Measurements from ENCODE around the gene RSPRY1. TPM values are rescaled to one million over a fixed set of nuclear protein-coding genes. Genes with fewer than 3 reads are reported as not detected.

Gene RSPRY1
- total RNA-seq, 1 donor from 2014 or later: 38.9 TPM

GRCh38 chr16:57145046-57146021 is 40.8 kb upstream of the RSPRY1 start:
- no peak overlapping the region for H3K27ac Mint-ChIP-seq (ENCODE audit: unreplicated experiment)
- no peaks in the 10 kb centered on the region for H3K9me3 Mint-ChIP-seq (ENCODE audit: low read depth)
- no peak for DNase-seq (ENCODE audit: low spot score)
- no peak overlapping the region for H3K4me3 Mint-ChIP-seq (ENCODE audit: unreplicated experiment)
- H3K4me1 Mint-ChIP-seq (ENCODE audit: low read depth): peaks cover 13% of the 10 kb centered on the region
- peaks cover 1% of the 10 kb centered on the region for H3K36me3 Mint-ChIP-seq (ENCODE audit: low read depth)
- no peaks in the 10 kb centered on the region for H3K27me3 Mint-ChIP-seq (ENCODE audit: low read depth)
- TF ChIP-seq, protein P1, sequence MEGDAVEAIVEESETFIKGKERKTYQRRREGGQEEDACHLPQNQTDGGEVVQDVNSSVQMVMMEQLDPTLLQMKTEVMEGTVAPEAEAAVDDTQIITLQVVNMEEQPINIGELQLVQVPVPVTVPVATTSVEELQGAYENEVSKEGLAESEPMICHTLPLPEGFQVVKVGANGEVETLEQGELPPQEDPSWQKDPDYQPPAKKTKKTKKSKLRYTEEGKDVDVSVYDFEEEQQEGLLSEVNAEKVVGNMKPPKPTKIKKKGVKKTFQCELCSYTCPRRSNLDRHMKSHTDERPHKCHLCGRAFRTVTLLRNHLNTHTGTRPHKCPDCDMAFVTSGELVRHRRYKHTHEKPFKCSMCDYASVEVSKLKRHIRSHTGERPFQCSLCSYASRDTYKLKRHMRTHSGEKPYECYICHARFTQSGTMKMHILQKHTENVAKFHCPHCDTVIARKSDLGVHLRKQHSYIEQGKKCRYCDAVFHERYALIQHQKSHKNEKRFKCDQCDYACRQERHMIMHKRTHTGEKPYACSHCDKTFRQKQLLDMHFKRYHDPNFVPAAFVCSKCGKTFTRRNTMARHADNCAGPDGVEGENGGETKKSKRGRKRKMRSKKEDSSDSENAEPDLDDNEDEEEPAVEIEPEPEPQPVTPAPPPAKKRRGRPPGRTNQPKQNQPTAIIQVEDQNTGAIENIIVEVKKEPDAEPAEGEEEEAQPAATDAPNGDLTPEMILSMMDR (IDR thresholded peaks at IDR 0.05): no peak

DNA sequence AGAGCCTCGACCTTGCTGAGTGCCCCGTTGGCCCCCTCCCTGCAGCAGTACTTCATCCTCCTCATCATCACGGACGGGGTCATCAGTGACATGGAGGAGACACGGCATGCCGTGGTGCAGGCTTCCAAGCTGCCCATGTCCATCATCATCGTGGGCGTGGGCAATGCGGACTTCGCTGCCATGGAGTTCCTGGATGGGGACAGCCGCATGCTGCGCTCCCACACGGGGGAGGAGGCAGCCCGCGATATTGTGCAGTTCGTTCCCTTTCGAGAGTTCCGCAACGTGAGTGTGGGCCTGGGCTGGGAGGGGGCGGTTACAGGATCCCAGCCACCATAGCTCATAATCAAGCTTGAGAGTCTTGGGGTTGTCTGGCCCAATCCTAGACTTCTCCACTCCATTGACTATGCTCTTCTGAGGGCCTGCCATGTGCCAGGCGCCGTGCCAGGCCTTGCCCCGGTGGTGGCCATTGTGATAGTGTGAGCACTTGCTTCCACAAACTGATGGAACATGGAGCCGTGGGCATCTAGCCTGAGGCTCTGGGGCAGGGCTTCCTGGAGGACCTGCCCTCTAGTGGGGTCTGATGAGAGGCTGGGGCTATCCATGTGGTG is 40.0 kb upstream of the RSPRY1 start:
- DNase-seq (ENCODE audit: low spot score): no peak

DNA sequence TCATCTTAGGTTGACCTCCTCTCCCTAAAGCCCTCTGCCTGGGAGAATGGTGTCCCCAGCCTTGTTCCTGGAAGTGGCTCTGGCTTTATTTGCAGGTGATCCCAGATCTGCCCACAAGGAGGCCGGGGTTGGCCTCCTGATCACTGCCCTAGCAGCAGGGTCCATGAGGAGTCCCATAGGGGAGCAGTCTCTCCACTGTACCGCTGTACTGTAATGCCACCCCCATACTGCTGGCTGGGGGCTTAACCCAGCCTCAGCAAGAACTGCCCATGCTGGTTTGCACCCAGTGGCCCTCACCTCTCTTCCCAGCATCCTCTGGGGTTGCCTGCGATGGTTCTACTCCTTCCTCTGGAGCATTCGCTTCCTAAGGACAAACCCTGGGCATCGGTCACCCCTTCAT is 39.4 kb upstream of the RSPRY1 start:
- no peak for DNase-seq (ENCODE audit: low spot score)
- no peak overlapping the region for H3K27ac Mint-ChIP-seq (ENCODE audit: unreplicated experiment)
- TF ChIP-seq, protein P1 (IDR thresholded peaks at IDR 0.05): peak; percentile 46
- H3K9me3 Mint-ChIP-seq (ENCODE audit: low read depth): no peaks in the 10 kb centered on the region
- H3K36me3 Mint-ChIP-seq (ENCODE audit: low read depth): peaks cover 1% of the 10 kb centered on the region
- no peak overlapping the region for H3K4me3 Mint-ChIP-seq (ENCODE audit: unreplicated experiment)
- H3K4me1 Mint-ChIP-seq (ENCODE audit: low read depth): peaks cover 20% of the 10 kb centered on the region
- no peaks in the 10 kb centered on the region for H3K27me3 Mint-ChIP-seq (ENCODE audit: low read depth)

More for the DNA sequence above, 40.0 kb upstream of the RSPRY1 start:
- TF ChIP-seq, protein P1 (IDR thresholded peaks at IDR 0.05): no peak
- Mint-ChIP-seq H3K4me3 (ENCODE audit: unreplicated experiment) (no peak overlapping the region), H3K9me3 (ENCODE audit: low read depth) (no peaks in the 10 kb centered on the region), H3K27me3 (ENCODE audit: low read depth) (no peaks in the 10 kb centered on the region), H3K27ac (ENCODE audit: unreplicated experiment) (no peak overlapping the region), H3K4me1 (ENCODE audit: low read depth) (peaks cover 18% of the 10 kb centered on the region), H3K36me3 (ENCODE audit: low read depth) (peaks cover 1% of the 10 kb centered on the region)

- Mint-ChIP-seq H3K27ac (ENCODE audit: unreplicated experiment) (peak overlapping the region; percentile 51), H3K4me1 (ENCODE audit: low read depth) (peaks cover 20% of the 10 kb centered on the region), H3K27me3 (ENCODE audit: low read depth) (no peaks in the 10 kb centered on the region), H3K36me3 (ENCODE audit: low read depth) (peaks cover 6% of the 10 kb centered on the region), H3K4me3 (ENCODE audit: unreplicated experiment) (no peak overlapping the region), H3K9me3 (ENCODE audit: low read depth) (no peaks in the 10 kb centered on the region)
- no peak for DNase-seq (ENCODE audit: low spot score)
- TF ChIP-seq, protein P1 (IDR thresholded peaks at IDR 0.05): no peak
Measured at GRCh38 chr16:57147381-57148221, 38.5 kb upstream of the RSPRY1 start.

DNA sequence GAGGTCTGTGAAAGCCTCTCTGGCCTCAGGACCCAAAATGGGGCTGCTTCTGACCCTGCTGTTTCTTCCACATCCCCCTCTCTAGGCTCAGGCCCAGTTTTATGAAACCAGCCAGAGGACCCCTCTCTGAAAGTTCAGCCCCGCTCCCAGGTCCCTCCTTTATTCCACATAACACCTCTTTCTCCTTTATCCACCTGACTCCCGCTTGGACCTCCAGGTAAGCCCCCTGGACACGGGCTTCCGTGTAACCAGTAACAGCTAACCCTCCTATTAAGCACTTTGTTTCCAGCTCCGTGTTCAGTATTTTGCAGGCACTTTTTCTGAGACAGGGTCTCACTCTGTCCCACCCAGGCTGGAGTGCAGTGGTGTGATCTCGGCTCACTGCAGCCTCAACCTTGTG is 37.6 kb upstream of the RSPRY1 start:
- H3K36me3 Mint-ChIP-seq (ENCODE audit: low read depth): peaks cover 13% of the 10 kb centered on the region
- TF ChIP-seq, protein P1 (IDR thresholded peaks at IDR 0.05): no peak
- no peak for DNase-seq (ENCODE audit: low spot score)
- H3K27me3 Mint-ChIP-seq (ENCODE audit: low read depth): no peaks in the 10 kb centered on the region
- no peaks in the 10 kb centered on the region for H3K9me3 Mint-ChIP-seq (ENCODE audit: low read depth)
- no peak overlapping the region for H3K4me3 Mint-ChIP-seq (ENCODE audit: unreplicated experiment)
- no peak overlapping the region for H3K27ac Mint-ChIP-seq (ENCODE audit: unreplicated experiment)
- peaks cover 20% of the 10 kb centered on the region for H3K4me1 Mint-ChIP-seq (ENCODE audit: low read depth)

All from chondrocyte (in vitro differentiated cells).